NK-92 treated with Interleukin-12 subunit alpha and Interleukin-12 subunit beta, amount 100 ng/mL, for 24 hours (cell line): ENCODE results near the gene PON1.

ENCODE experiments used
- DNase-seq: peaks from one replicate; lab custom pipeline; 2025; lab: John Stamatoyannopoulos, UW

PON1 gene

GRCh38 chr7:95253986-95254385 is 70.3 kb downstream of the PON1 start:
- DNase-seq = no peak

GRCh38 chr7:95251966-95252365 is 72.4 kb downstream of the PON1 start:
- DNase-seq = no peak

- no peak for DNase-seq
Observed at GRCh38 chr7:95250571-95250970, 73.8 kb downstream of the PON1 start.
